ENCODE data around the gene RCAN1.

- TF ChIP-seq POLR2AphosphoS5 (IDR thresholded peaks at IDR 0.05; ENCODE audit: control insufficient read depth, insufficient read depth, low read depth, low read length) (no peak), LARP7 (IDR thresholded peaks at IDR 0.05) (no peak), MCM2 (IDR thresholded peaks at IDR 0.05; ENCODE audit: low read depth) (no peak), RFX5 (IDR thresholded peaks at IDR 0.05; ENCODE audit: low read depth, low read length) (no peak), NFYB (IDR thresholded peaks at IDR 0.05; ENCODE audit: extremely low read depth, insufficient read length) (no peak), POLR2A (conservative IDR thresholded peaks at IDR 0.05) (no peak), ZNF280B (CRISPR knock-in tag; IDR thresholded peaks at IDR 0.05) (no peak), ZNF24 (IDR thresholded peaks at IDR 0.05) (no peak), TAF9B (IDR thresholded peaks at IDR 0.05; ENCODE audit: partially characterized antibody) (no peak), EZH2 (IDR thresholded peaks at IDR 0.05; ENCODE audit: borderline replicate concordance, low read depth, low read length) (no peak)
- TF ChIP-seq, protein P1, sequence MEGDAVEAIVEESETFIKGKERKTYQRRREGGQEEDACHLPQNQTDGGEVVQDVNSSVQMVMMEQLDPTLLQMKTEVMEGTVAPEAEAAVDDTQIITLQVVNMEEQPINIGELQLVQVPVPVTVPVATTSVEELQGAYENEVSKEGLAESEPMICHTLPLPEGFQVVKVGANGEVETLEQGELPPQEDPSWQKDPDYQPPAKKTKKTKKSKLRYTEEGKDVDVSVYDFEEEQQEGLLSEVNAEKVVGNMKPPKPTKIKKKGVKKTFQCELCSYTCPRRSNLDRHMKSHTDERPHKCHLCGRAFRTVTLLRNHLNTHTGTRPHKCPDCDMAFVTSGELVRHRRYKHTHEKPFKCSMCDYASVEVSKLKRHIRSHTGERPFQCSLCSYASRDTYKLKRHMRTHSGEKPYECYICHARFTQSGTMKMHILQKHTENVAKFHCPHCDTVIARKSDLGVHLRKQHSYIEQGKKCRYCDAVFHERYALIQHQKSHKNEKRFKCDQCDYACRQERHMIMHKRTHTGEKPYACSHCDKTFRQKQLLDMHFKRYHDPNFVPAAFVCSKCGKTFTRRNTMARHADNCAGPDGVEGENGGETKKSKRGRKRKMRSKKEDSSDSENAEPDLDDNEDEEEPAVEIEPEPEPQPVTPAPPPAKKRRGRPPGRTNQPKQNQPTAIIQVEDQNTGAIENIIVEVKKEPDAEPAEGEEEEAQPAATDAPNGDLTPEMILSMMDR (IDR thresholded peaks at IDR 0.05 in 2 of 3, conservative IDR thresholded peaks at IDR 0.05 in 1 of 3; ENCODE audit: insufficient read depth in 2 of 3, low read depth in 1 of 3, low read length in 3 of 3) = no peak
- TF ChIP-seq, protein P2, sequence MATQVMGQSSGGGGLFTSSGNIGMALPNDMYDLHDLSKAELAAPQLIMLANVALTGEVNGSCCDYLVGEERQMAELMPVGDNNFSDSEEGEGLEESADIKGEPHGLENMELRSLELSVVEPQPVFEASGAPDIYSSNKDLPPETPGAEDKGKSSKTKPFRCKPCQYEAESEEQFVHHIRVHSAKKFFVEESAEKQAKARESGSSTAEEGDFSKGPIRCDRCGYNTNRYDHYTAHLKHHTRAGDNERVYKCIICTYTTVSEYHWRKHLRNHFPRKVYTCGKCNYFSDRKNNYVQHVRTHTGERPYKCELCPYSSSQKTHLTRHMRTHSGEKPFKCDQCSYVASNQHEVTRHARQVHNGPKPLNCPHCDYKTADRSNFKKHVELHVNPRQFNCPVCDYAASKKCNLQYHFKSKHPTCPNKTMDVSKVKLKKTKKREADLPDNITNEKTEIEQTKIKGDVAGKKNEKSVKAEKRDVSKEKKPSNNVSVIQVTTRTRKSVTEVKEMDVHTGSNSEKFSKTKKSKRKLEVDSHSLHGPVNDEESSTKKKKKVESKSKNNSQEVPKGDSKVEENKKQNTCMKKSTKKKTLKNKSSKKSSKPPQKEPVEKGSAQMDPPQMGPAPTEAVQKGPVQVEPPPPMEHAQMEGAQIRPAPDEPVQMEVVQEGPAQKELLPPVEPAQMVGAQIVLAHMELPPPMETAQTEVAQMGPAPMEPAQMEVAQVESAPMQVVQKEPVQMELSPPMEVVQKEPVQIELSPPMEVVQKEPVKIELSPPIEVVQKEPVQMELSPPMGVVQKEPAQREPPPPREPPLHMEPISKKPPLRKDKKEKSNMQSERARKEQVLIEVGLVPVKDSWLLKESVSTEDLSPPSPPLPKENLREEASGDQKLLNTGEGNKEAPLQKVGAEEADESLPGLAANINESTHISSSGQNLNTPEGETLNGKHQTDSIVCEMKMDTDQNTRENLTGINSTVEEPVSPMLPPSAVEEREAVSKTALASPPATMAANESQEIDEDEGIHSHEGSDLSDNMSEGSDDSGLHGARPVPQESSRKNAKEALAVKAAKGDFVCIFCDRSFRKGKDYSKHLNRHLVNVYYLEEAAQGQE (IDR thresholded peaks at IDR 0.05; ENCODE audit: borderline replicate concordance) = no peak
- TF ChIP-seq, protein P2 (CRISPR knock-in tag; IDR thresholded peaks at IDR 0.05; ENCODE audit: low read depth) = no peak
- TF ChIP-seq, protein P3, sequence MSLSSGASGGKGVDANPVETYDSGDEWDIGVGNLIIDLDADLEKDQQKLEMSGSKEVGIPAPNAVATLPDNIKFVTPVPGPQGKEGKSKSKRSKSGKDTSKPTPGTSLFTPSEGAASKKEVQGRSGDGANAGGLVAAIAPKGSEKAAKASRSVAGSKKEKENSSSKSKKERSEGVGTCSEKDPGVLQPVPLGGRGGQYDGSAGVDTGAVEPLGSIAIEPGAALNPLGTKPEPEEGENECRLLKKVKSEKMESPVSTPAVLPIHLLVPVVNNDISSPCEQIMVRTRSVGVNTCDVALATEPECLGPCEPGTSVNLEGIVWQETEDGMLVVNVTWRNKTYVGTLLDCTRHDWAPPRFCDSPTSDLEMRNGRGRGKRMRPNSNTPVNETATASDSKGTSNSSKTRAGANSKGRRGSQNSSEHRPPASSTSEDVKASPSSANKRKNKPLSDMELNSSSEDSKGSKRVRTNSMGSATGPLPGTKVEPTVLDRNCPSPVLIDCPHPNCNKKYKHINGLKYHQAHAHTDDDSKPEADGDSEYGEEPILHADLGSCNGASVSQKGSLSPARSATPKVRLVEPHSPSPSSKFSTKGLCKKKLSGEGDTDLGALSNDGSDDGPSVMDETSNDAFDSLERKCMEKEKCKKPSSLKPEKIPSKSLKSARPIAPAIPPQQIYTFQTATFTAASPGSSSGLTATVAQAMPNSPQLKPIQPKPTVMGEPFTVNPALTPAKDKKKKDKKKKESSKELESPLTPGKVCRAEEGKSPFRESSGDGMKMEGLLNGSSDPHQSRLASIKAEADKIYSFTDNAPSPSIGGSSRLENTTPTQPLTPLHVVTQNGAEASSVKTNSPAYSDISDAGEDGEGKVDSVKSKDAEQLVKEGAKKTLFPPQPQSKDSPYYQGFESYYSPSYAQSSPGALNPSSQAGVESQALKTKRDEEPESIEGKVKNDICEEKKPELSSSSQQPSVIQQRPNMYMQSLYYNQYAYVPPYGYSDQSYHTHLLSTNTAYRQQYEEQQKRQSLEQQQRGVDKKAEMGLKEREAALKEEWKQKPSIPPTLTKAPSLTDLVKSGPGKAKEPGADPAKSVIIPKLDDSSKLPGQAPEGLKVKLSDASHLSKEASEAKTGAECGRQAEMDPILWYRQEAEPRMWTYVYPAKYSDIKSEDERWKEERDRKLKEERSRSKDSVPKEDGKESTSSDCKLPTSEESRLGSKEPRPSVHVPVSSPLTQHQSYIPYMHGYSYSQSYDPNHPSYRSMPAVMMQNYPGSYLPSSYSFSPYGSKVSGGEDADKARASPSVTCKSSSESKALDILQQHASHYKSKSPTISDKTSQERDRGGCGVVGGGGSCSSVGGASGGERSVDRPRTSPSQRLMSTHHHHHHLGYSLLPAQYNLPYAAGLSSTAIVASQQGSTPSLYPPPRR (CRISPR knock-in tag; IDR thresholded peaks at IDR 0.05; ENCODE audit: borderline replicate concordance) = no peak
Measured at GRCh38 chr21:34504595-34504994, 110.3 kb downstream of the RCAN1 start.
